MCF 10A (cell line): ENCODE results near the gene ABCB8. TPM values are rescaled to one million over a fixed set of nuclear protein-coding genes. Genes with fewer than 3 reads are reported as not detected.

Experiments used
- BruUV-seq: library from RNA; stranded (reverse); fragments of 400-500 nt; replicated peaks from 2 replicates; lab custom pipeline; 2021; lab: Mats Ljungman, UMichigan
- CTCF ChIA-PET: fragments of 300-600 bp; sonication (Branson Sonifier 250); formaldehyde crosslinking; extraction: SDS; loops from one replicate; lab custom pipeline; 2021; ENCODE audit warnings: antibody characterized with exemption, inconsistent platforms; lab: Yijun Ruan, JAX
- POLR2A ChIA-PET: fragments of 300-600, 350-650 bp; sonication (Branson Sonifier 250); formaldehyde crosslinking; extraction: SDS; loops from one replicate; lab custom pipeline; 2020; ENCODE audit warnings: antibody characterized with exemption, inconsistent platforms; lab: Yijun Ruan, JAX
- DNase-seq: peaks from one replicate; pipeline ENCODE4 v3.0.0-alpha.2; 2018; ENCODE audit not compliant: unreplicated experiment
- H3K27ac Mint-ChIP-seq: one replicate; pipeline ENCODE4 v1.8.0; 2022; ENCODE audit warnings: mild to moderate bottlenecking, low read depth, mixed read lengths; ENCODE audit not compliant: unreplicated experiment
- H3K27me3 Mint-ChIP-seq: one replicate; pipeline ENCODE4 v1.8.0; 2022; ENCODE audit warnings: mixed read lengths; ENCODE audit not compliant: insufficient read depth, unreplicated experiment
- H3K36me3 Mint-ChIP-seq: one replicate; pipeline ENCODE4 v1.8.0; 2022; ENCODE audit warnings: mild to moderate bottlenecking, moderate library complexity, mixed read lengths; ENCODE audit not compliant: insufficient read depth, unreplicated experiment
- H3K4me1 Mint-ChIP-seq: one replicate; pipeline ENCODE4 v1.8.0; 2022; ENCODE audit warnings: mixed read lengths; ENCODE audit not compliant: insufficient read depth, unreplicated experiment
- H3K4me3 Mint-ChIP-seq: one replicate; pipeline ENCODE4 v1.8.0; 2022; ENCODE audit warnings: mild to moderate bottlenecking, moderate library complexity, mixed read lengths; ENCODE audit not compliant: unreplicated experiment
- H3K9me3 Mint-ChIP-seq: one replicate; pipeline ENCODE4 v1.8.0; 2022; ENCODE audit warnings: mixed read lengths; ENCODE audit not compliant: unreplicated experiment
- CTCF ChIP-seq: fragments of 200-600 bp; IDR thresholded peaks from one replicate; pipeline ENCODE4 v1.8.0; 2022; ENCODE audit warnings: antibody characterized with exemption, mild to moderate bottlenecking; ENCODE audit not compliant: unreplicated experiment
- intact Hi-C: fragments of 100-400 bp; cut with micrococcal nuclease; formaldehyde crosslinking; loops from 2 replicates; pipeline ENCODE4 v1.14.1; 2022
- total RNA-seq: library from RNA; stranded (reverse); gene quantifications from 2 replicates; pipeline ENCODE4 v1.2.3, GENCODE V29; 2022

Gene ABCB8
- total RNA-seq, 1 experiment from 2014 or later: 73.4 TPM

DNA sequence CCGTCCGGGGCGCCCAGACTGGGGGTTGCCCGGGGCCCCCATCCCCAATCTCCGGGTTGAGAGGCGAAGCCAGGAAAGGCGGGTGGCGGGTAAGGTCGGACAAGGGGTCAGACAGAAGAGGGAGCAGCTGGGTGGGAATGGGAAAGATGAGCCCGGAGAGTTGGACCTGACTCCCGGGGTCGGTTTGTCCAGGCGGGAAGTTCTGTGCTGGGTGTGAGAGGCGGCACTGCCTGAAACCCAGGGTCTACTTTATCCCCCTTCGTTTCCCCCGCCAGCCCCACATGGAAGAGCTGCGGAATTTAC is 31.8 kb downstream of the ABCB8 start:
- no peak for TF ChIP-seq CTCF
- Mint-ChIP-seq H3K27me3 (no peaks in the 10 kb centered on the region), H3K4me1 (peaks cover 38% of the 10 kb centered on the region), H3K36me3 (peaks cover 26% of the 10 kb centered on the region), H3K27ac (peak overlapping the region; percentile 87), H3K9me3 (no peaks in the 10 kb centered on the region), H3K4me3 (peak overlapping the region; percentile 97)
- CTCF ChIA-PET: interaction anchor here (0.6 to 4.6 kb wide), 9 partner anchors 11 to 161 kb away, joined by 3 to 42 read pairs (median 4); no protein-coding TSS in a partner anchor
- intact Hi-C loops: no loop called here
- BruUV-seq: no TSS peak
- DNase-seq: peak; percentile 39
- POLR2A ChIA-PET: interaction anchor here (1.8 to 8.4 kb wide), 4 partner anchors 13 to 53 kb away, joined by 6 to 151 read pairs (median 61); partner anchors contain the start of genes ABCB8, AGAP3, FASTK and TMUB1

DNA sequence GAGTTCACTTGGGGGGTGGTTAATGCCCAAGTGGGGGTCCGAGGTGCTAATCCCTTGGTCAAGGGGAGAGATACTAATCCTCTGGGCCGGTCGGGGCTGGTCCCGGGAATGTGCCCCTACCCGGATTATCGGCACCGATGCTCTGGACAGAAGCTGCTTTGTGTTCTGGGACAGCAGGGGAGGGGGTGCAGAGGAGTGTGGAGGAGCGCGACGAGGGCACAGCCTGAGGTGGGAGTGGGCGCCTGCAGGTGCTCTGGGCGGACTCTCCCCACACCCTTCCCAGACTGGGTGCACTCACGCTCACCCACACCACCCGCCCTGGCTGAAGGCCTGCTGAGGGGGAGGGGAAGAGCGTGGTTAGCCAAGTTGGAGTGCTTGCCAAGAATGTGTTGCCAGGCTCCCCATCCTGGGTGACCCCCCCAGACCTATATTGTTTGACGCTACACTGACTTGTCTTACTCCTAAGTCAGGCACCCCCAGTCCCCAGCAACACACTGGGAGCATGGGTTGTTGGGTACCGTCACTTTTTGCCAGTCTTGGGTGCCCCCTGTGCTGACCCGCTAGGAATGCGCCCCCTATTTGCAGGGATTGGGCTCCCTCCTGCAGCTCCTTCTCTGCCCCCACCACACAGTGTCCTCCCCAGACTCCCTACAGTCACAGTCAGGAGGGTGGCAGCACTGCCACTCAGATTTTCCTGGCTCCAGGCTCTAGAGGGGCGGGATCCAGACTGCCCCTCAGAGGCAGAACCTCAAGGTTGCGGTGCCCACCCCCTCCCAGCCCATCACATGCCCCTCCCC is 32.4 kb downstream of the ABCB8 start:
- Mint-ChIP-seq H3K36me3 (peaks cover 31% of the 10 kb centered on the region), H3K9me3 (no peaks in the 10 kb centered on the region), H3K27ac (peak overlapping the region; percentile 87), H3K27me3 (no peaks in the 10 kb centered on the region), H3K4me1 (peaks cover 38% of the 10 kb centered on the region), H3K4me3 (peak overlapping the region; percentile 97)
- BruUV-seq: no TSS peak
- POLR2A ChIA-PET: interaction anchor here (1.8 to 8.4 kb wide), 4 partner anchors 14 to 52 kb away, joined by 6 to 151 read pairs (median 61); partner anchors contain the start of genes ABCB8, AGAP3, FASTK and TMUB1
- CTCF ChIA-PET: interaction anchor here (0.6 to 4.6 kb wide), 12 partner anchors 11 to 162 kb away, joined by 3 to 42 read pairs (median 4); no protein-coding TSS in a partner anchor
- TF ChIP-seq CTCF: no peak
- peak; percentile 71 for DNase-seq
- intact Hi-C loops: no loop called here

DNA sequence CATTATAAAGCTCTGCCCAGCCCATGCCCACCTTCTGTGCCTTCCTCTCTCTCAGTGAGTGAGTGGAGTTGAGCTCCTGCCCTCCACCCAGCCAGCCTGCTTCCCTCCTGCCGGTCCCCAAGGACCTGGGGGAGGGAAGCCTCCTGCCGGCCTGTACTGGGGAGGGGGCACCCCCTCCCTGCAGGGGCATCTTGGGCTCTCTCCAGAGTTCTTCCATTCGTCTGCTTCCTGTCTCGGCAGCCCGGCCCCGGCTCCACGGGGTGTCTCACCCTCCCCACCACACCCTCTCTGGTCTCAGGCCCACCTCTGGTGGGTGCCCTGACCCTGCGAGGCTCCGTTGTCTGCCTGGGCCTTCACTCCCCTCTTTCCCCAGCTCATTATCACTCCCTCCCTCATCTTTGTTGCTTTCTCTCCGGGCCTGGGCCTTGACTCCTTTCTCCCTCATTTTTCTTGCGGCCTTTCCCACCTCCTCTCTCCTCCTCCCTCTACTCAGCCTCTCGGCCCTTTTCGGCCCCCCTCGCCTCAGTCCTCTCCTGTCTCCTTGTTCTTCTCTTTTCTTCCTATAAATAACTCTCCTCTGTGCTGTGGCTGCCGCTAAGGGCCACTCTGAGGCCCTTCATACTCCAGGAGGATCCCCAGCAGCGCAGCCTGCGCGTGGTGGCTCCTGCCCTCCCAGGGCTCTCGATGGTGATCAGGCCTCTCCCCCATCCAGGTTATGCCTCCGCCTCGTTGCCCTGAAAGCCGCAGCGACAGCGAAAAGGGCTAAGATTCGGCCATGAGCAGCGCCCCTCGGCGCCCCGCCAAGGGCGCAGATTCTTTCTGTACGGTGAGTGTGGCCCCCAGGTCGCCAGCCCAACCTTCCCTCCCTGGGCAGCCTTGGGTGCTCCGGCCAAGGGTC is 33.2 kb downstream of the ABCB8 start:
- ChIA-PET CTCF (interaction anchor here (0.6 to 4.6 kb wide), 9 partner anchors 14 to 596 kb away, joined by 3 to 42 read pairs (median 3); no protein-coding TSS in a partner anchor), POLR2A (interaction anchor here (0.9 to 8.4 kb wide), 5 partner anchors 19 to 51 kb away, joined by 3 to 151 read pairs (median 42); partner anchors contain the start of genes ABCB8, AGAP3, FASTK and TMUB1)
- BruUV-seq: no TSS peak
- no peaks in the 10 kb centered on the region for H3K27me3 Mint-ChIP-seq
- no peak for DNase-seq
- H3K4me3 Mint-ChIP-seq: peak overlapping the region; percentile 97
- H3K36me3 Mint-ChIP-seq: peaks cover 37% of the 10 kb centered on the region
- no peaks in the 10 kb centered on the region for H3K9me3 Mint-ChIP-seq
- H3K4me1 Mint-ChIP-seq: peaks cover 38% of the 10 kb centered on the region
- intact Hi-C loops: no loop called here
- TF ChIP-seq CTCF: no peak
- peak overlapping the region; percentile 63 for H3K27ac Mint-ChIP-seq
